Trophoblast cell (in vitro differentiated cells and primary cell): ENCODE measurements around the gene CLEC16A.

Experiments
- DNase-seq, 2 donors: peaks; one replicate each; pipeline ENCODE4 v3.0.0-alpha.2; 2016
- H2AFZ ChIP-seq: 2 replicates; pipeline ENCODE4 v1.6.1; 2013; ENCODE audit warnings: low read length, moderate library complexity, mild to moderate bottlenecking; ENCODE audit not compliant: insufficient read depth, poor library complexity
- H2AK5ac ChIP-seq: 2 replicates; pipeline ENCODE4 v1.6.1; 2013; ENCODE audit warnings: mild to moderate bottlenecking, low read length
- H2BK120ac ChIP-seq: 2 replicates; pipeline ENCODE4 v1.6.1; 2013; ENCODE audit warnings: low read length, mild to moderate bottlenecking, moderate library complexity; ENCODE audit not compliant: insufficient read depth, poor library complexity
- H2BK12ac ChIP-seq: 2 replicates; pipeline ENCODE4 v1.6.1; 2013; ENCODE audit warnings: mild to moderate bottlenecking, low read length, moderate library complexity
- H2BK5ac ChIP-seq: 2 replicates; pipeline ENCODE4 v1.6.1; 2013; ENCODE audit warnings: low read length, low read depth, moderate library complexity, mild to moderate bottlenecking; ENCODE audit not compliant: poor library complexity
- H3K14ac ChIP-seq: 2 replicates; pipeline ENCODE4 v1.6.1; 2013; ENCODE audit warnings: mild to moderate bottlenecking, low read length
- H3K18ac ChIP-seq: 2 replicates; pipeline ENCODE4 v1.6.1; 2013; ENCODE audit warnings: mild to moderate bottlenecking, low read length
- H3K23ac ChIP-seq: 2 replicates; pipeline ENCODE4 v1.6.1; 2013; ENCODE audit warnings: low read length
- H3K27ac ChIP-seq: 2 replicates; pipeline ENCODE4 v1.5.1; 2013; ENCODE audit warnings: low read depth, mild to moderate bottlenecking, inconsistent platforms, low read length, moderate library complexity
- H3K27me3 ChIP-seq: 2 replicates; pipeline ENCODE4 v1.6.1; 2013; ENCODE audit warnings: inconsistent platforms, mild to moderate bottlenecking, low read length, moderate library complexity; ENCODE audit not compliant: insufficient read depth
- H3K36me3 ChIP-seq, 2 experiments: 1 replicate in 1 of 2; 2 replicates in 1 of 2; pipeline ENCODE4 v1.6.1; 2013; ENCODE audit warnings: low read length in 2 of 2, mild to moderate bottlenecking in 2 of 2, moderate library complexity in 1 of 2; ENCODE audit not compliant: insufficient read depth in 2 of 2, control insufficient read depth in 1 of 2
- H3K4ac ChIP-seq: 2 replicates; pipeline ENCODE4 v1.6.1; 2013; ENCODE audit warnings: low read depth, mild to moderate bottlenecking, low read length, moderate library complexity
- H3K4me1 ChIP-seq, 2 experiments: 1 replicate in 1 of 2; 2 replicates in 1 of 2; pipeline ENCODE4 v1.6.1; 2013; ENCODE audit warnings: low read length in 2 of 2, mild to moderate bottlenecking in 2 of 2, moderate library complexity in 1 of 2; ENCODE audit not compliant: insufficient read depth in 2 of 2, control insufficient read depth in 1 of 2
- H3K4me2 ChIP-seq: 2 replicates; pipeline ENCODE4 v1.6.1; 2013; ENCODE audit warnings: inconsistent platforms, mild to moderate bottlenecking, low read length, moderate library complexity
- H3K4me3 ChIP-seq: 2 replicates; pipeline ENCODE4 v1.5.1; 2013; ENCODE audit warnings: mild to moderate bottlenecking, low read depth, low read length, inconsistent platforms
- H3K79me1 ChIP-seq: one replicate; pipeline ENCODE4 v1.6.1; 2013; ENCODE audit warnings: low read length
- H3K79me2 ChIP-seq: 2 replicates; pipeline ENCODE4 v1.6.1; 2013; ENCODE audit warnings: low read length, mild to moderate bottlenecking; ENCODE audit not compliant: control insufficient read depth, insufficient read depth, poor library complexity
- H3K9ac ChIP-seq: 2 replicates; pipeline ENCODE4 v1.6.1; 2013; ENCODE audit warnings: mild to moderate bottlenecking, low read length
- H3K9me3 ChIP-seq: 2 replicates; pipeline ENCODE4 v1.6.1; 2013; ENCODE audit warnings: low read depth, mild to moderate bottlenecking, control low read depth, inconsistent platforms, low read length; ENCODE audit not compliant: insufficient read depth
- H4K12ac ChIP-seq: 2 replicates; pipeline ENCODE4 v1.6.1; 2013; ENCODE audit warnings: low read depth, mild to moderate bottlenecking, low read length, moderate library complexity
- H4K8ac ChIP-seq: 2 replicates; pipeline ENCODE4 v1.6.1; 2013; ENCODE audit warnings: low read depth, mild to moderate bottlenecking, low read length, moderate library complexity
- H4K91ac ChIP-seq: one replicate; pipeline ENCODE4 v1.6.1; 2013; ENCODE audit warnings: low read depth, mild to moderate bottlenecking, low read length, moderate library complexity
- WGBS: extraction: QIAGEN DNeasy Blood & Tissue Kit; methylation state at CpG from one replicate; pipeline ENCODE4 v1.1.7; 2013; ENCODE audit warnings: missing lambda C conversion rate; ENCODE audit not compliant: insufficient read length, insufficient coverage; ENCODE audit errors: extremely low coverage; 5-methylcytosine and 5-hydroxymethylcytosine counted together

The CLEC16A gene

DNA sequence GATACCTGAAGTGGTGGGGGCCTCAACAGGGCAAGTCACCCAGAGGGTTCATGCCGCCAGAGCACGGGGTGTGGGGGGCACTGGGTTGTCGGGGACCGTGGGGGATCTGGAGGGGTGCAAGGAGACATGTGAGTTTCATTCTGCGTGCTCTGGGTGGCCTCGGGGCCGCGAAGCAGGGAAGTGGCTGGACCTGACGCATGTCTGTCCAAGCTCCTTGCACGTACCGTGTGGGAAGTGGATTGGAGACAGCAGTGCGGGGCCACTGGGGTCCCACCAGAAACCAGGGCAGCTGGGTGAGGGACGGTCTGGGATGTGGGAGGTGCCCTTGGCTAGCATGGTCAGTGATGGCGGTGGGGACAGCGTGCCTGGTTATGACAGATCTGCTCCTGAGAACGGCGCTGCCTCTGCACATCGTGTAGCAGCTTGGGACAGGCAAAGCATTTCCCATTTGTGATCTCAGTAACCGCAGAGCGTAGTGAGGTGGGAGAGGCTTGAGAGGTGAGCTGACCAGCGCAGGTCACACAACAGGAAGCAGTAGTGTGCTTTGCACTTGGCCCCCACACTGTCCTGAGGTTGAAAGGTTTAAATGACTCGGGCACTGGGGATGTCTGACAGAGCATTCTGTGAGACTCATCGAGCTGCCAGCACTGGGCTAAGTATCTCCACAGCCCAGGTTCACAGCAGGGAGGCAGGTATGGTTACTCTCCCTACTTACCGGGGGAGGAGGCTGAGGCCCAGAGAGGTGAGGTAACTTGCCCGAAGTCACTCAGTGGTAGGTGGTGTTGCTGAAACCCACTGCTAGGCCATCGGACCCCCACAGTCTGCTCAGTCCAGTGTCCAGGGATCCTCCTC, 197.3 kb downstream of the CLEC16A start:
- Histone ChIP-seq H2AK5ac (peak overlapping the region; percentile 27), H2BK120ac (no peak overlapping the region), H3K4me2 (no peak overlapping the region), H2BK12ac (no peak overlapping the region), H3K79me1 (no peaks in the 10 kb centered on the region), H3K4me1 (peaks cover 17 to 19% of the 10 kb centered on the region in 2 experiments), H4K12ac (no peak overlapping the region), H3K18ac (no peak overlapping the region), H3K36me3 (no peaks in the 10 kb centered on the region), H3K9ac (no peak overlapping the region), H2AFZ (no peak overlapping the region), H3K14ac (no peak overlapping the region), H3K27ac (no peak overlapping the region), H3K27me3 (no peaks in the 10 kb centered on the region), H3K9me3 (no peaks in the 10 kb centered on the region), H2BK5ac (no peak overlapping the region), H3K4ac (no peak overlapping the region), H4K8ac (no peak overlapping the region), H3K79me2 (no peaks in the 10 kb centered on the region), H3K23ac (no peak overlapping the region), H4K91ac (no peak overlapping the region), H3K4me3 (no peak overlapping the region)
- DNase-seq: no peak
- WGBS: no CpG with 5 or more reads among the region's 26 CpGs

DNA sequence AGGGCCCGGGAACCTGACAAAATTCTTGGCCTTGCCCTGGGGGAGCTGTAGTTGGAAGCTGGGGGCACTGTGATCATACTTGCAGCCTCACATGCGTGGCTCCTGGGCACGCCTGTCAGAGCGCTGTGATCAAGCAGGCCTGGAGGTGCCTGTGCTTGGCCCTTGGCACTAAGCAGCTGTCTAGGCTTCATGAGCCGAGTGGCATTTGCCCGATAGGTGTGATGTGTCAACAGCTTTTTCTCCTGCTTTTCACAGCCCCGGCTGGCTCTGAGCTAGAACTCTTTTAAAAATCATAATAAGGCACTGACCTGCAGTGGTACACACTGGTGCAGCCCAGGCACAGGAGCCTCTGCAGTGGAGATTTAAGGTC, 197.9 kb downstream of the CLEC16A start:
- no peaks in the 10 kb centered on the region for H3K36me3 ChIP-seq
- H2AFZ ChIP-seq: no peak overlapping the region
- no peaks in the 10 kb centered on the region for H3K79me2 ChIP-seq
- H2BK120ac ChIP-seq: no peak overlapping the region
- no peak overlapping the region for H3K27ac ChIP-seq
- no peak overlapping the region for H3K4ac ChIP-seq
- no CpG with 5 or more reads among the region's 7 CpGs for WGBS
- H4K91ac ChIP-seq: no peak overlapping the region
- H3K23ac ChIP-seq: no peak overlapping the region
- no peak for DNase-seq
- H3K9ac ChIP-seq: no peak overlapping the region
- no peaks in the 10 kb centered on the region for H3K27me3 ChIP-seq
- no peak overlapping the region for H3K18ac ChIP-seq
- no peak overlapping the region for H3K4me3 ChIP-seq
- no peak overlapping the region for H3K14ac ChIP-seq
- H2BK5ac ChIP-seq: no peak overlapping the region
- H3K4me2 ChIP-seq: no peak overlapping the region
- peaks cover 17 to 19% of the 10 kb centered on the region in 2 experiments for H3K4me1 ChIP-seq
- H3K79me1 ChIP-seq: no peaks in the 10 kb centered on the region
- H3K9me3 ChIP-seq: no peaks in the 10 kb centered on the region
- H4K12ac ChIP-seq: no peak overlapping the region
- no peak overlapping the region for H2AK5ac ChIP-seq
- no peak overlapping the region for H4K8ac ChIP-seq
- no peak overlapping the region for H2BK12ac ChIP-seq

DNA sequence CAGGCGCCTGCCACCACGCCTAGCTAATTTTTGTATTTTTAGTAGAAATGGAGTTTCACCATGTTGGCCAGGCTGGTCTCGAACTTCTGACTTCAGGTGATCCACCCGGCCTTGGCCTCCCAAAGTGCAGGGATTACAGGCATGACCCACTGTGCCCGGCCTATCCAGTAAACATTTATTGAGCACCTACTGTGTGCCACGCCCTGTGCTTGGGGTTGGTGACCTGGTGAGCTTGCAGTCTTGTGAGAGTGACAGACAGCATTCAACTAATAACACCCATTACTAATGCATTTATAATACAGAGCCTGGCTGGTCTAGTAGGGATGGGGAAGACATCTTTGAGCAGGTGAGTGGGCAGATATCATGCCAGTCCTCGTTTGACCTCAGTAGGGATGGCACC, 198.6 kb downstream of the CLEC16A start:
- Histone ChIP-seq H3K9ac (no peak overlapping the region), H3K27ac (no peak overlapping the region), H2AFZ (no peak overlapping the region), H3K4me1 (peaks cover 17 to 19% of the 10 kb centered on the region in 2 experiments), H3K79me2 (no peaks in the 10 kb centered on the region), H2BK12ac (no peak overlapping the region), H2BK5ac (no peak overlapping the region), H3K4me2 (no peak overlapping the region), H3K23ac (no peak overlapping the region), H4K12ac (no peak overlapping the region), H3K36me3 (no peaks in the 10 kb centered on the region), H3K4ac (no peak overlapping the region), H3K27me3 (no peaks in the 10 kb centered on the region), H4K91ac (no peak overlapping the region), H3K9me3 (no peaks in the 10 kb centered on the region), H4K8ac (no peak overlapping the region), H3K18ac (no peak overlapping the region), H3K79me1 (no peaks in the 10 kb centered on the region), H3K4me3 (no peak overlapping the region), H3K14ac (no peak overlapping the region), H2AK5ac (no peak overlapping the region), H2BK120ac (no peak overlapping the region)
- WGBS: no CpG with 5 or more reads among the region's 7 CpGs
- DNase-seq: no peak

DNA sequence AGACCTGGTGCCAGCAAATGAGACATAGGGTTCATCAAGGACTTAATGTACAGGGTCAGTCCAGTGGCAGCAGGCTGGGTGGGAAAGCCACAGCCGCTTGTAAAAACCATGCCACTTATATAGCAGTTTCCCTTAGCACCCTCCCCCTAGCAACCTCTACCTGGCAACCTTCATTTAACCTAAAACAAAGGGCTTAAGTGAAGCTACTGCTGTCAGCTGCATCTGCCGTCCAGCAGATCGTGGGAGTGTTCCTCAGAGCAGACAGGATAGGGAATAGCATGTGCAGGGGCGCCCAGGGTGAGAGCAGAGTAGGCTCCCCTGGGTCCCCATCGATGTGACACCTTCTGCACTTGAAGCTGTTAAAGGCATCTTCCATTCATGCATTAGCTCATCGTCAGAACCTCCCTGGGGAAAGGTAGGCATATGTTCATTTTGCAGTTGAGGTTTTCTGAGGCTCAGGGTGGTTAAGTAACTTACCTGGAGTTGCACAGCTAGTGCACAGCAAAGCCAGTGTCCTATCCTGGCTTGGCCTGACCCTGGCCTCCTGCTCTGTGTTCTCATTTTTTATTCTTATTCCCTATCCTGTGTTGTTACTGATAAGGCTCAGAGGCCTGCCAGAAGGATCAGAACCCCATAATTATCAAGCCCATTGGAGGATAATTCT, 199.1 kb downstream of the CLEC16A start:
- H3K36me3 ChIP-seq: no peaks in the 10 kb centered on the region
- no peak overlapping the region for H3K14ac ChIP-seq
- H4K12ac ChIP-seq: no peak overlapping the region
- H3K18ac ChIP-seq: no peak overlapping the region
- no peak overlapping the region for H3K9ac ChIP-seq
- H3K79me2 ChIP-seq: no peaks in the 10 kb centered on the region
- H4K8ac ChIP-seq: no peak overlapping the region
- WGBS: no CpG with 5 or more reads among the region's 6 CpGs
- no peak overlapping the region for H4K91ac ChIP-seq
- H3K23ac ChIP-seq: no peak overlapping the region
- H3K79me1 ChIP-seq: no peaks in the 10 kb centered on the region
- H3K27me3 ChIP-seq: no peaks in the 10 kb centered on the region
- H2BK12ac ChIP-seq: no peak overlapping the region
- no peak overlapping the region for H3K27ac ChIP-seq
- no peak overlapping the region for H3K4ac ChIP-seq
- no peak for DNase-seq
- H2BK120ac ChIP-seq: no peak overlapping the region
- no peak overlapping the region for H3K4me2 ChIP-seq
- no peak overlapping the region for H2AFZ ChIP-seq
- H2BK5ac ChIP-seq: no peak overlapping the region
- peaks cover 19% of the 10 kb centered on the region in 2 experiments for H3K4me1 ChIP-seq
- no peaks in the 10 kb centered on the region for H3K9me3 ChIP-seq
- no peak overlapping the region for H2AK5ac ChIP-seq
- no peak overlapping the region for H3K4me3 ChIP-seq
